HepG2 (cell line): ENCODE data around the gene MXI1. TPM values are rescaled to one million over a fixed set of nuclear protein-coding genes. Genes with fewer than 3 reads are reported as not detected.

ENCODE experiments used
- ARHGAP35 ChIP-seq: sonication (generic); formaldehyde crosslinking; IDR thresholded peaks from 2 replicates; pipeline ENCODE4 v1.9.0; 2022; ENCODE audit warnings: mild to moderate bottlenecking, inconsistent platforms, moderate library complexity, missing genetic modification reagents, borderline replicate concordance
- FOXA3 ChIP-seq: IDR thresholded peaks from 2 replicates; pipeline ENCODE4 v1.6.1; 2016; ENCODE audit warnings: missing genetic modification reagents, missing compliant biosample characterization
- HES4 ChIP-seq: sonication (generic); formaldehyde crosslinking; IDR thresholded peaks from 2 replicates; pipeline ENCODE4 v1.9.0; 2021; ENCODE audit warnings: mild to moderate bottlenecking, missing genetic modification reagents, borderline replicate concordance
- HNF1B ChIP-seq: sonication (generic); formaldehyde crosslinking; IDR thresholded peaks from 2 replicates; pipeline ENCODE4 v1.5.1; 2020; ENCODE audit warnings: mild to moderate bottlenecking, moderate library complexity, missing genetic modification reagents
- MLX ChIP-seq: IDR thresholded peaks from 2 replicates; pipeline ENCODE4 v1.6.1; 2016
- NFIB ChIP-seq: sonication (generic); formaldehyde crosslinking; IDR thresholded peaks from 2 replicates; pipeline ENCODE4 v1.9.0; 2021; ENCODE audit warnings: missing genetic modification reagents, mild to moderate bottlenecking, borderline replicate concordance
- NFKB2 ChIP-seq: sonication (generic); formaldehyde crosslinking; IDR thresholded peaks from 2 replicates; pipeline ENCODE4 v1.4.0; 2020; ENCODE audit warnings: missing genetic modification reagents, borderline replicate concordance
- PAXIP1 ChIP-seq: sonication (generic); formaldehyde crosslinking; conservative IDR thresholded peaks from 2 replicates; pipeline ENCODE4 v1.4.0; 2020; ENCODE audit warnings: mild to moderate bottlenecking, missing genetic modification reagents, moderate library complexity
- TCF7 ChIP-seq: sonication (generic); IDR thresholded peaks from 2 replicates; pipeline ENCODE4 v1.6.1; 2016; ENCODE audit warnings: antibody characterized with exemption, low read depth
- THRA ChIP-seq: sonication (generic); formaldehyde crosslinking; IDR thresholded peaks from 2 replicates; pipeline ENCODE4 v1.4.0; 2020; ENCODE audit warnings: missing genetic modification reagents, borderline replicate concordance
- ZNF510 ChIP-seq: sonication (generic); formaldehyde crosslinking; IDR thresholded peaks from 2 replicates; pipeline ENCODE4 v1.4.0; 2020; ENCODE audit warnings: low read depth, mild to moderate bottlenecking, missing genetic modification reagents
- ZNF609 ChIP-seq: sonication (generic); formaldehyde crosslinking; IDR thresholded peaks from 2 replicates; pipeline ENCODE4 v1.4.0; 2020; ENCODE audit warnings: mild to moderate bottlenecking, missing genetic modification reagents, borderline replicate concordance
- ZNF709 ChIP-seq: sonication (generic); formaldehyde crosslinking; IDR thresholded peaks from 2 replicates; pipeline ENCODE4 v1.5.0; 2020; ENCODE audit warnings: mild to moderate bottlenecking, missing genetic modification reagents
- polyA plus RNA-seq, 8 experiments: library from polyadenylated mRNA; depleted of rRNA in 3 of 8; stranded (reverse) in 7 of 8; unstranded in 1 of 8; fragments of >200 nt; fragmentation: Illumina TruSeq in 4 of 8; extraction: Trizol in 4 of 8; gene quantifications; 2 replicates each; pipeline versions ENCODE4 v1.2.1 to v1.2.3, GENCODE V29; 2011 to 2016; ENCODE audit warnings: low read depth in 4 of 8, missing spikeins in 1 of 8, mixed read lengths in 1 of 8; ENCODE audit not compliant: insufficient read depth in 1 of 8
- total RNA-seq, 5 experiments: library from RNA; depleted of rRNA; stranded (reverse); fragments of >200 nt; fragmentation: Illumina TruSeq; extraction: Trizol; gene quantifications; 2 replicates each; pipeline ENCODE4 v1.2.3, GENCODE V29; 2016; ENCODE audit warnings: low read depth in 1 of 5

Gene MXI1
- total and polyA plus RNA-seq, 2 of the 13 experiments (the other 11 are each of a cell fraction or from before 2014, with no cell fraction given): 6.6 to 22.0 TPM

- TF ChIP-seq ZNF609 (CRISPR knock-in tag) (peak; percentile 66), NFKB2 (CRISPR knock-in tag) (no peak), MLX (CRISPR knock-in tag) (peak; percentile 87), HNF1B (no peak; the same call in none of the 2 replicates), PAXIP1 (no peak; the same call in 1 of the 2 replicates), TCF7 (no peak), THRA (CRISPR knock-in tag) (no peak), NFIB (CRISPR knock-in tag) (no peak), ZNF510 (no peak), HES4 (CRISPR knock-in tag) (peak; percentile 63; the same call in 1 of the 2 replicates), ZNF709 (CRISPR knock-in tag) (no peak), ARHGAP35 (no peak), FOXA3 (peak; percentile 34; the same call in 1 of the 2 replicates)
These were observed 3.5 kb downstream of the MXI1 start (continued) for GRCh38 chr10:110210674-110211464.
